ENCODE results near the gene FBXO36. TPM values are rescaled to one million over a fixed set of nuclear protein-coding genes. Genes with fewer than 3 reads are reported as not detected.

Gene FBXO36
- total and polyA plus RNA-seq, 2 donors (not counting 3 experiments of a cell fraction or from before 2014, with no cell fraction given), result 0.53 to 1.2 TPM

DNA sequence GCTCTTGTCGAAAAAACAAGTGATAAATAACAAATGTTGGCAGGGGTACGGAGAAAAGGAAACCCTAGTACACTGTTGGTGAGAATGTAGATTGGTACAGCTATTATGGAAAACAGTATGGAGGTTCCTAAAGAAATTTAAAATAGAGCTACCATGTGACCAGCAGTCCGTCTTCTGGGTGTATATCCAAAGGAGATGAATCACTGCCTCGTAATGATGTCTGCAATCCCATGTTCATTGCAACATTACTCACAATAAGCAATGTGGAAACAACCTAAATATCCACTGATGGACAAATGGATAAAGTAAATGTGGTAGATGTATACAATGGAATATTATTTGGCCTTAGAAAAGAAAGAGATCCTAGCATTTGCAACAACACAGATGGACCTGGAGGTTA is 95.8 kb downstream of the FBXO36 start:
- ChIA-PET CTCF (interaction anchor here (1.2 to 1.6 kb wide), 3 partner anchors 10 to 142 kb away, joined by 3 to 10 read pairs (median 4); no protein-coding TSS in a partner anchor), POLR2A (no interaction called here)
- Histone ChIP-seq H3K27me3 (ENCODE audit: control insufficient read depth in 2 of 2, insufficient read depth in 2 of 2, low read length in 2 of 2) (peaks cover 3% of the 10 kb centered on the region in 2 experiments), H3K4me2 (ENCODE audit: insufficient read depth, low read length) (no peak overlapping the region), H4K20me1 (replicated peaks; ENCODE audit: control insufficient read depth, extremely low read depth, insufficient read depth, low read length) (no peaks in the 10 kb centered on the region), H3K79me2 (ENCODE audit: control insufficient read depth, insufficient read depth, low read length) (no peaks in the 10 kb centered on the region), H2AFZ (ENCODE audit: low read depth, low read length) (no peak overlapping the region), H3K27ac (ENCODE audit: insufficient read depth, low read depth, low read length) (no peak overlapping the region), H3K4me1 (ENCODE audit: control insufficient read depth, extremely low read depth, insufficient read depth, low read length) (no peaks in the 10 kb centered on the region), H3K36me3 (ENCODE audit: control insufficient read depth in 2 of 2, extremely low read depth in 1 of 2, insufficient read depth in 2 of 2, low read length in 2 of 2) (no peaks in the 10 kb centered on the region), H3K9me1 (replicated peaks; ENCODE audit: control insufficient read depth, extremely low read depth, insufficient read depth, low read length) (no peaks in the 10 kb centered on the region), H3K9ac (replicated peaks; ENCODE audit: extremely low read depth, insufficient read depth, low read length) (no peak overlapping the region), H3K4me3 (replicated peaks in 1 of 3; ENCODE audit: insufficient read depth in 1 of 3, low read depth in 1 of 3, low read length in 3 of 3) (no peak overlapping the region), H3K9me3 (replicated peaks; ENCODE audit: control insufficient read depth, insufficient read depth, low read length) (no peaks in the 10 kb centered on the region)
- intact Hi-C loops (cut with micrococcal nuclease), result no loop called here
- DNase-seq (ENCODE audit: low read depth, low spot score) (no peak), FAIRE-seq (no peak)
- dilution Hi-C loops (cut with MboI; ENCODE audit: extremely low pct_ligation_motif_present, low sequenced_read_pairs), result no loop called here
- BruUV-seq (replicated peaks), result no TSS peak
- no peak for TF ChIP-seq EZH2 (IDR thresholded peaks at IDR 0.05; ENCODE audit: borderline replicate concordance, low read depth, low read length, severe bottlenecking)

DNA sequence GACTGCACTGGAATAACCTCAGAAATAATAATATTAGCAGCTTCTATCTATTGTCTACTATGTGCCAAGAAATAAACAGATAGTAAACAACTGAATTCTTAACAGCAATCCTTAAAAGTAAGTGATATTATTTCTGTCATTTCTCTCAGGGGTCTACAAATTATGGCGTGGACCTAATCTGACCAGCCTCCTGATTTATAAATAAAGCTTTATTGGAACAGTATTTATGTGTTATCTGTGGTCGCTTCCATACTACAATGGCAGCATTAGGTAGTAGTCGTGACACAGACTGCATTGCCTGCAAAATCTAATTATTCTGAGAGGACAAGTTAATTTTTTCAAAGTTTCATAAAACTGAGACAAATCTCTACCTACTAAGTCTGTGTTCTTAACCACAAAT is 97.4 kb downstream of the FBXO36 start:
- DNase-seq (ENCODE audit: low read depth, low spot score) (no peak), FAIRE-seq (no peak)
- Histone ChIP-seq H3K9ac (replicated peaks; ENCODE audit: extremely low read depth, insufficient read depth, low read length) (no peak overlapping the region), H3K4me2 (ENCODE audit: insufficient read depth, low read length) (no peak overlapping the region), H3K27ac (ENCODE audit: insufficient read depth, low read depth, low read length) (no peak overlapping the region), H3K4me1 (ENCODE audit: control insufficient read depth, extremely low read depth, insufficient read depth, low read length) (no peaks in the 10 kb centered on the region), H3K9me1 (replicated peaks; ENCODE audit: control insufficient read depth, extremely low read depth, insufficient read depth, low read length) (no peaks in the 10 kb centered on the region), H3K79me2 (ENCODE audit: control insufficient read depth, insufficient read depth, low read length) (no peaks in the 10 kb centered on the region), H3K9me3 (replicated peaks; ENCODE audit: control insufficient read depth, insufficient read depth, low read length) (no peaks in the 10 kb centered on the region), H3K27me3 (ENCODE audit: control insufficient read depth in 2 of 2, insufficient read depth in 2 of 2, low read length in 2 of 2) (peaks cover 3% of the 10 kb centered on the region in 2 experiments), H4K20me1 (replicated peaks; ENCODE audit: control insufficient read depth, extremely low read depth, insufficient read depth, low read length) (no peaks in the 10 kb centered on the region), H3K4me3 (replicated peaks in 1 of 3; ENCODE audit: insufficient read depth in 1 of 3, low read depth in 1 of 3, low read length in 3 of 3) (no peak overlapping the region), H2AFZ (ENCODE audit: low read depth, low read length) (no peak overlapping the region), H3K36me3 (ENCODE audit: control insufficient read depth in 2 of 2, extremely low read depth in 1 of 2, insufficient read depth in 2 of 2, low read length in 2 of 2) (no peaks in the 10 kb centered on the region)
- ChIA-PET CTCF (interaction anchor here (1.3 kb wide), 1 partner anchor 11 kb away, joined by 7 read pairs; no protein-coding TSS in a partner anchor), POLR2A (no interaction called here)
- dilution Hi-C loops (cut with MboI; ENCODE audit: extremely low pct_ligation_motif_present, low sequenced_read_pairs), result no loop called here
- no peak for TF ChIP-seq GATA2 (IDR thresholded peaks at IDR 0.05; ENCODE audit: insufficient read depth, insufficient read length, low read depth, low read length)
- TF ChIP-seq POLR2AphosphoS5 (IDR thresholded peaks at IDR 0.05; ENCODE audit: insufficient read depth, low read depth, low read length), result no peak
- no peak for TF ChIP-seq MYC (IDR thresholded peaks at IDR 0.05; ENCODE audit: low read depth, low read length)
- TF ChIP-seq, protein P1, sequence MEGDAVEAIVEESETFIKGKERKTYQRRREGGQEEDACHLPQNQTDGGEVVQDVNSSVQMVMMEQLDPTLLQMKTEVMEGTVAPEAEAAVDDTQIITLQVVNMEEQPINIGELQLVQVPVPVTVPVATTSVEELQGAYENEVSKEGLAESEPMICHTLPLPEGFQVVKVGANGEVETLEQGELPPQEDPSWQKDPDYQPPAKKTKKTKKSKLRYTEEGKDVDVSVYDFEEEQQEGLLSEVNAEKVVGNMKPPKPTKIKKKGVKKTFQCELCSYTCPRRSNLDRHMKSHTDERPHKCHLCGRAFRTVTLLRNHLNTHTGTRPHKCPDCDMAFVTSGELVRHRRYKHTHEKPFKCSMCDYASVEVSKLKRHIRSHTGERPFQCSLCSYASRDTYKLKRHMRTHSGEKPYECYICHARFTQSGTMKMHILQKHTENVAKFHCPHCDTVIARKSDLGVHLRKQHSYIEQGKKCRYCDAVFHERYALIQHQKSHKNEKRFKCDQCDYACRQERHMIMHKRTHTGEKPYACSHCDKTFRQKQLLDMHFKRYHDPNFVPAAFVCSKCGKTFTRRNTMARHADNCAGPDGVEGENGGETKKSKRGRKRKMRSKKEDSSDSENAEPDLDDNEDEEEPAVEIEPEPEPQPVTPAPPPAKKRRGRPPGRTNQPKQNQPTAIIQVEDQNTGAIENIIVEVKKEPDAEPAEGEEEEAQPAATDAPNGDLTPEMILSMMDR (IDR thresholded peaks at IDR 0.05; ENCODE audit: extremely low read depth in 1 of 2, insufficient read depth in 1 of 2, low read depth in 1 of 2, low read length in 2 of 2), result no peak
- no peak for TF ChIP-seq POLR2A (IDR thresholded peaks at IDR 0.05; ENCODE audit: low read depth, low read length)
- TF ChIP-seq, protein P2, sequence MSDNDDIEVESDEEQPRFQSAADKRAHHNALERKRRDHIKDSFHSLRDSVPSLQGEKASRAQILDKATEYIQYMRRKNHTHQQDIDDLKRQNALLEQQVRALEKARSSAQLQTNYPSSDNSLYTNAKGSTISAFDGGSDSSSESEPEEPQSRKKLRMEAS (IDR thresholded peaks at IDR 0.05; ENCODE audit: insufficient read depth, insufficient read length), result no peak
- TF ChIP-seq FOS (IDR thresholded peaks at IDR 0.05; ENCODE audit: borderline replicate concordance, insufficient read depth, low read length), result no peak
- no peak for TF ChIP-seq JUN (IDR thresholded peaks at IDR 0.05; ENCODE audit: borderline replicate concordance, insufficient read depth, insufficient read length, low read depth)
- no peak for TF ChIP-seq EZH2 (IDR thresholded peaks at IDR 0.05; ENCODE audit: borderline replicate concordance, low read depth, low read length, severe bottlenecking)
- no TSS peak for BruUV-seq (replicated peaks)
- intact Hi-C loops (cut with micrococcal nuclease), result no loop called here
